ENCODE data around the gene SH3D19. TPM values are rescaled to one million over a fixed set of nuclear protein-coding genes. Genes with fewer than 3 reads are reported as not detected.

The SH3D19 gene, protein sequence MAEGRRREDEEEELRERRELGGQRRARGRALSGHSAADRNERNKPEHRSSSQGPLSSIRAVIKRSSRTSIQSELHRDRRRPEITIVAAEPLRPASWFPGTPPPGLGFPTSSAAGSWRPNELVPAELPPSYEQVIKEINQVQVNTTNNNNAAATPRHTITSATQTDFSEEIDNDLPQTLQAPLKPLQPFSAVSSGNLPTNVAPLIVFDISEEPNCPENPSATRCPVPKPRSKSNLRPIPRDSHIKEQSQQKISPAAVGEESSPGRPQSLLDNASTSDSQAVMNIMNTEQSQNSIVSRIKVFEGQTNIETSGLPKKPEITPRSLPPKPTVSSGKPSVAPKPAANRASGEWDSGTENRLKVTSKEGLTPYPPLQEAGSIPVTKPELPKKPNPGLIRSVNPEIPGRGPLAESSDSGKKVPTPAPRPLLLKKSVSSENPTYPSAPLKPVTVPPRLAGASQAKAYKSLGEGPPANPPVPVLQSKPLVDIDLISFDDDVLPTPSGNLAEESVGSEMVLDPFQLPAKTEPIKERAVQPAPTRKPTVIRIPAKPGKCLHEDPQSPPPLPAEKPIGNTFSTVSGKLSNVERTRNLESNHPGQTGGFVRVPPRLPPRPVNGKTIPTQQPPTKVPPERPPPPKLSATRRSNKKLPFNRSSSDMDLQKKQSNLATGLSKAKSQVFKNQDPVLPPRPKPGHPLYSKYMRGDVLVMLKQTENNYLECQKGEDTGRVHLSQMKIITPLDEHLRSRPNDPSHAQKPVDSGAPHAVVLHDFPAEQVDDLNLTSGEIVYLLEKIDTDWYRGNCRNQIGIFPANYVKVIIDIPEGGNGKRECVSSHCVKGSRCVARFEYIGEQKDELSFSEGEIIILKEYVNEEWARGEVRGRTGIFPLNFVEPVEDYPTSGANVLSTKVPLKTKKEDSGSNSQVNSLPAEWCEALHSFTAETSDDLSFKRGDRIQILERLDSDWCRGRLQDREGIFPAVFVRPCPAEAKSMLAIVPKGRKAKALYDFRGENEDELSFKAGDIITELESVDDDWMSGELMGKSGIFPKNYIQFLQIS
- polyA plus RNA-seq: 10 to 100 TPM; 19.1 to 22.8 TPM

DNA sequence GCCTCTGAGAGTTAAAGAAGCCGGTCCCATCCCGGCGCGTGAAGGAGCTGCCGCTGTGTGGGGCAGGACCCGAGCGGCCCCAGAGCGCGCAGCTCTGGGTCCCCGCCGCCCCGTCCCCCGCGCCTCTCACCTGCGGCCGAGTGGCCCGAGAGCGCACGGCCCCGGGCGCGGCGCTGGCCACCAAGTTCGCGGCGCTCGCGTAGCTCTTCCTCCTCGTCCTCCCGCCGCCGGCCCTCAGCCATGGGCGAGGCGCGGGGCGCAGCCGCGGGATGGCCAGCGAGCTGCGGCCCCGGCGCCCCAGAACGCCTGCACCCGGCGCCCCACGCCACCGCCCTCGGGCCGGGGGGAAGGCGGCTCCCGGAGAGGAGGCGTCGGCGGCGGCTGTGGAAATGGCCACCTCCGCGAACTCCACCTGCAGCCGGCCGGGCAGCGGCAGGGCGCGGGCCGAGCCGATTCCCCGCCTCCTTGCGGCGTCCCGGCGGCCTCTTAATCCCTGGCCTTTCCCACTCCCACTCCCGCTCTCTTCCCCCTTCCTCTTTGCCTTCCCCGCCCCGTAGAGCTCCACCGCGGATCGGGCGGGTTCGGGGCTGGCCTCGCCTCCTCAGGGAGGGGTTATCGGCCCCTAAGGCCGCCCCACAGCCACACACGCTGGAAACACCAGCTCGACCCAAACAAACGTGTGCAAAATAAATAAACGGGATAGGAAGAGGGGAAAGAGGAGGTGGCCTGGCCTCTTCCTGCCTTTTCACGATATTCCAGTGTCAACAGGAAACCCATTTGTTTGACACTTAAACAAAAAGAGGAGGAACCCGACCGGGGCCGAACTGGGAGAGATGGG is at the start of gene SH3D19:
Gene SH3D19 (minus strand): TSS at position 495 of the 838 bp plus-strand sequence. CDS start 253 bp downstream, at position 242.
- H3K4me3 ChIP-seq (ENCODE audit: low read depth in 1 of 2, low read length in 2 of 2): peak within 1 kb of the TSS; percentile 62 to 85
- no peaks in the 10 kb centered on the region for H3K36me3 ChIP-seq (ENCODE audit: control insufficient read depth in 2 of 2, insufficient read depth in 2 of 2, low read length in 1 of 2)
- peaks cover 0 to 4% of the 10 kb centered on the region in 2 donors for H3K4me1 ChIP-seq (ENCODE audit: control insufficient read depth in 2 of 2, insufficient read depth in 2 of 2, low read length in 1 of 2)
- WGBS, 2 donors: 1 to 2% methylated on average over 52 to 88 of the region's 88 CpGs
- H3K9me3 ChIP-seq (ENCODE audit: control insufficient read depth in 2 of 2, insufficient read depth in 1 of 2, low read depth in 1 of 2, low read length in 1 of 2): no peaks in the 10 kb centered on the region
- H3K27ac ChIP-seq (ENCODE audit: low read depth in 2 of 2, low read length in 1 of 2): peak within 1 kb of the TSS; percentile 83 to 84
- no peaks in the 10 kb centered on the region for H3K27me3 ChIP-seq (ENCODE audit: control insufficient read depth in 1 of 2, insufficient read depth in 2 of 2, low read length in 2 of 2)

DNA sequence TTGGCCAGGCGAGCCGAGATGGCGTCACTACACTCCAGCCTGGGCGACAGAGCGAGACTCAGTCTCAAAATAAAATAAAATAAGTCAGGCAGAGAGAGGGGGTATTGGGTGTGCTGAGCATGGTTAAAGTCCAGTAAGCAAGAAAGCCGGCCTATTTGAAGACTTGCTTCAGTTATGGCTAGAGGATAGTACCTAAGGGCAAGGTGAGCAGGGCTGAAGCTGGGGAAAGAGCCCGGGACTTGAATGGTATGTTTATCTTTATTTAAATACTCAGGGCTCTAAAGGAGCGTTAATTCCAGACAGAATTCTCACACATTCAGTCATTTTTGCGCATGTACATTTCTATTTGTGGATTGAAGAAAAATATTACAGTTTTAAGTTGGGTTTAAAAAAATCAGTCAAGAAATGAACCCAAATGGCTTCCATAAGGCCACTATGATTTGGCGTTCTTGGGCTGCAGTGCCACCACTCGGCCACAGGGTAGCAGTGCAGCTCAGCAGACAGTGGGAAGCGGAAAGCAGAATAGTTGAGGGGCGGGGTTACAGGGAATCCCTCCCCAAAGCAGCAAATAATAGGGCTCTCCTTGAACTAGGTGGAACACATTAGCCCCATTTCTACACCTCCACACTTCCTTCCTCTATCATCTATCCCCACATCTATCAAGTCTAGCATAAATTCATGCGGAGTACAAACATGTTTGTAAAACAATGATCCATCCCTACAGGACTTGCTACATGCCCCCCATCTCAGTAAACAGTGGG is 37.2 kb upstream of the SH3D19 start:
- Histone ChIP-seq H3K4me1 (ENCODE audit: control insufficient read depth in 2 of 2, insufficient read depth in 2 of 2, low read length in 1 of 2) (no peaks in the 10 kb centered on the region), H3K4me3 (ENCODE audit: low read depth in 1 of 2, low read length in 2 of 2) (no peak overlapping the region), H3K27ac (ENCODE audit: low read depth in 2 of 2, low read length in 1 of 2) (no peak overlapping the region), H3K27me3 (ENCODE audit: control insufficient read depth in 1 of 2, insufficient read depth in 2 of 2, low read length in 2 of 2) (no peaks in the 10 kb centered on the region), H3K36me3 (ENCODE audit: control insufficient read depth in 2 of 2, insufficient read depth in 2 of 2, low read length in 1 of 2) (no peaks in the 10 kb centered on the region), H3K9me3 (ENCODE audit: control insufficient read depth in 2 of 2, insufficient read depth in 1 of 2, low read depth in 1 of 2, low read length in 1 of 2) (no peaks in the 10 kb centered on the region)
- 47 to 48% methylated on average over 14 of the region's 14 CpGs for WGBS, 2 donors

DNA sequence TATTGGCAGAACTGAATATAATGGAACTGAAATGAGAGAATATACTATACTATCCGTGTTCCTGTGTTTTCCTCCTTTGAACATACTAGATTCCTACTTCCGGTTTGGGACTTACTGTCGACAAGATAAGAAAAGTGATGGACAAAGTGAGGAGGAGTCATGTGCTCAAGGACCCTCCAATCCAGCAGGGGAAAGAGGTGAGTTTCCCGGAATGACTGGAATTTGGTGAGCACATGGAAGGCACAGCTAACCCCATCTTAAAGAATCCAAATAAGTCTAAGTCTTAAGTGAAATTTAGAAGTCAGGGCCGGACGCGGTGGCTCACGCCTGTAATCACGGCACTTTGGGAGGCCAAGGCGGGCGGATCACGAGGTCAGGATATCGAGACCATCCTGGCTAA is 36.6 kb upstream of the SH3D19 start:
- Histone ChIP-seq H3K4me3 (ENCODE audit: low read depth in 1 of 2, low read length in 2 of 2) (no peak overlapping the region), H3K9me3 (ENCODE audit: control insufficient read depth in 2 of 2, insufficient read depth in 1 of 2, low read depth in 1 of 2, low read length in 1 of 2) (no peaks in the 10 kb centered on the region), H3K4me1 (ENCODE audit: control insufficient read depth in 2 of 2, insufficient read depth in 2 of 2, low read length in 1 of 2) (no peaks in the 10 kb centered on the region), H3K27me3 (ENCODE audit: control insufficient read depth in 1 of 2, insufficient read depth in 2 of 2, low read length in 2 of 2) (no peaks in the 10 kb centered on the region), H3K36me3 (ENCODE audit: control insufficient read depth in 2 of 2, insufficient read depth in 2 of 2, low read length in 1 of 2) (no peaks in the 10 kb centered on the region), H3K27ac (ENCODE audit: low read depth in 2 of 2, low read length in 1 of 2) (no peak overlapping the region)
- WGBS, 2 donors: 92 to 95% methylated on average over 13 of the region's 13 CpGs

DNA sequence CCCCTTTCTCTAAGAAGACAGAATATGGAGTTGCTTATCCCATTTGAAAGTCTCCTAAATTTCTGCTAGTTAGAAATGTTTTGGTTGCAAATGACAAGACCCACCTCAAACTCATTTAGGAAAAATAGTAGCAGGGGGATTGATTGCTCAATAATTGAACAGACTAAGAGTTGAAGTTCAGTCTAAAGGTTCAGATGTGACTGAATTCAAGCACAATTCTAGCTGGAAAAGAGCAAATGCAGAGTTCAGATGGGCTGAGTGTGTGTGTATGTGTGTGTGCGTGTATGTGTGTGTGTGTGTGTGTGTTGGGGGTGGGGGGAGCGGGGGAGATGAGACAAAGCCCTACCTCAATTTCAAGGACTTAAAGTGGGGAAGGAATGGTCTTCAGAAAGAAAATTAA is 35.7 kb upstream of the SH3D19 start:
- Histone ChIP-seq H3K4me1 (ENCODE audit: control insufficient read depth in 2 of 2, insufficient read depth in 2 of 2, low read length in 1 of 2) (peaks cover 0 to under 1% of the 10 kb centered on the region in 2 donors), H3K27me3 (ENCODE audit: control insufficient read depth in 1 of 2, insufficient read depth in 2 of 2, low read length in 2 of 2) (no peaks in the 10 kb centered on the region), H3K9me3 (ENCODE audit: control insufficient read depth in 2 of 2, insufficient read depth in 1 of 2, low read depth in 1 of 2, low read length in 1 of 2) (no peaks in the 10 kb centered on the region), H3K36me3 (ENCODE audit: control insufficient read depth in 2 of 2, insufficient read depth in 2 of 2, low read length in 1 of 2) (no peaks in the 10 kb centered on the region), H3K27ac (ENCODE audit: low read depth in 2 of 2, low read length in 1 of 2) (no peak overlapping the region), H3K4me3 (ENCODE audit: low read depth in 1 of 2, low read length in 2 of 2) (no peak overlapping the region)
- WGBS, 2 donors: 97 to 100% methylated on average over 2 of the region's 2 CpGs

DNA sequence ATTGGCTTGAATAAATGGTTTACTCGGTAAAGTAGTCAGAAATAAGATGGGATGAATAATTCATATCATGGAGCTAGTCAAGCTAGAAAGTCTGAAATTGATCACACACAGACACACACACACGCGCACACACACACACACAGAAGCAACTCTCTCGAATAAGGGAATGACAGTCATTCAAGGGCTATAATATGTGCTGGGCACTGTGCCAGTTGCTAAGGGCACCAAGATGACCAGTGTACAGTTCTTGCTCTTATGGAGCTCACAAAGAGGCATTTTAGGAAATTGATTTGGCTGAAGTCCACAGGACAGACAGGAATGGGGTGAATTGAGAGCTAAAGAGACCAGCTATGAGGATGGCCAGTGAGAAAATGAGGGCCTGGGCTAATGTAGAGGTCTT is 34.2 kb upstream of the SH3D19 start:
- 77% methylated on average over 4 of the region's 4 CpGs for WGBS, 2 donors
- Histone ChIP-seq H3K4me3 (ENCODE audit: low read depth in 1 of 2, low read length in 2 of 2) (no peak overlapping the region), H3K9me3 (ENCODE audit: control insufficient read depth in 2 of 2, insufficient read depth in 1 of 2, low read depth in 1 of 2, low read length in 1 of 2) (no peaks in the 10 kb centered on the region), H3K36me3 (ENCODE audit: control insufficient read depth in 2 of 2, insufficient read depth in 2 of 2, low read length in 1 of 2) (no peaks in the 10 kb centered on the region), H3K4me1 (ENCODE audit: control insufficient read depth in 2 of 2, insufficient read depth in 2 of 2, low read length in 1 of 2) (peaks cover 2 to 3% of the 10 kb centered on the region in 2 donors), H3K27me3 (ENCODE audit: control insufficient read depth in 1 of 2, insufficient read depth in 2 of 2, low read length in 2 of 2) (no peaks in the 10 kb centered on the region), H3K27ac (ENCODE audit: low read depth in 2 of 2, low read length in 1 of 2) (no peak overlapping the region)

DNA sequence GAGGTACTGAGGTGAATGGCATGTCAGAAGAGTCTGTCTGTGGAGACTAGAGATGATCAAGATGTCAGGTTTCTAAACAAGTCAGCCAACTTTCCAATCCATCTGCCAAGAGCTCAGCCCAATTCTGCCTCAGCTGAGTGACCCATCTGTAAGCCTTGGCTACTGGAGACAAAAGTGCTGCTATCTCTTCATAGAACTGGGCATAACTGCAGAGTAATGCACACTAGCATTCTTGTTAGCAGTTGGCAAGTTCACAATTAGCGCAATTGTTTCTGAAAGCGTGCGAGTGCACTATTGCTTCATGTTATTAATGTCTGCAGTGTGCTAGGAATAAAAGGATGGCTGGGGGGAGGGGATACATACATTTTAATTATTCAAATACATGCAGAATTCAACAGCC is 32.9 kb upstream of the SH3D19 start:
- no peaks in the 10 kb centered on the region for H3K27me3 ChIP-seq (ENCODE audit: control insufficient read depth in 1 of 2, insufficient read depth in 2 of 2, low read length in 2 of 2)
- 85 to 91% methylated on average over 3 of the region's 3 CpGs for WGBS, 2 donors
- H3K4me3 ChIP-seq (ENCODE audit: low read depth in 1 of 2, low read length in 2 of 2): no peak overlapping the region
- H3K27ac ChIP-seq (ENCODE audit: low read depth in 2 of 2, low read length in 1 of 2): no peak overlapping the region
- H3K9me3 ChIP-seq (ENCODE audit: control insufficient read depth in 2 of 2, insufficient read depth in 1 of 2, low read depth in 1 of 2, low read length in 1 of 2): no peaks in the 10 kb centered on the region
- no peaks in the 10 kb centered on the region for H3K36me3 ChIP-seq (ENCODE audit: control insufficient read depth in 2 of 2, insufficient read depth in 2 of 2, low read length in 1 of 2)
- H3K4me1 ChIP-seq (ENCODE audit: control insufficient read depth in 2 of 2, insufficient read depth in 2 of 2, low read length in 1 of 2): peaks cover 2 to 3% of the 10 kb centered on the region in 2 donors

DNA sequence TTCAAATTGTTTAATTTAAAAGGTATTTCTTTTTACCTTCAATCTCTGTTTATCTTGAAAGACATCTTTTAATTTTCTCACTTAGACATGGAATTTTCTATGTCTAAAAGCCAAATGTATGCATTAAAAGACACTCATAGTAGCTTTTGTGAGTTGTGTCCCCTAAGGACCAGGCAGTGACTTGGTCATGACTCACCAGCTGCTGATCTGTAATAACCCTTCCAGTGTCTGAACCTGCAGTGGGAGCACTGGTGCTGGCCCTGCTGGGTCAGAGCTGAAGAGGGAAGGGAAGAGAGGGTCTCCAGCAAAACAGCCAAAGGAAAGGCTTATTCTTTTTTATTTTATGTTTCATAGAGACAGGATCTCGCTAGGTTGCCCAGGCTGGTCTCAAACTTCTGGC is 31.1 kb upstream of the SH3D19 start:
- H3K4me3 ChIP-seq (ENCODE audit: low read depth in 1 of 2, low read length in 2 of 2): no peak overlapping the region
- peaks cover 2 to 3% of the 10 kb centered on the region in 2 donors for H3K4me1 ChIP-seq (ENCODE audit: control insufficient read depth in 2 of 2, insufficient read depth in 2 of 2, low read length in 1 of 2)
- H3K27ac ChIP-seq (ENCODE audit: low read depth in 2 of 2, low read length in 1 of 2): no peak overlapping the region
- no peaks in the 10 kb centered on the region for H3K9me3 ChIP-seq (ENCODE audit: control insufficient read depth in 2 of 2, insufficient read depth in 1 of 2, low read depth in 1 of 2, low read length in 1 of 2)
- WGBS, 2 donors: 92 to 93% methylated on average over 1 of the region's 1 CpG
- no peaks in the 10 kb centered on the region for H3K36me3 ChIP-seq (ENCODE audit: control insufficient read depth in 2 of 2, insufficient read depth in 2 of 2, low read length in 1 of 2)
- H3K27me3 ChIP-seq (ENCODE audit: control insufficient read depth in 1 of 2, insufficient read depth in 2 of 2, low read length in 2 of 2): no peaks in the 10 kb centered on the region

DNA sequence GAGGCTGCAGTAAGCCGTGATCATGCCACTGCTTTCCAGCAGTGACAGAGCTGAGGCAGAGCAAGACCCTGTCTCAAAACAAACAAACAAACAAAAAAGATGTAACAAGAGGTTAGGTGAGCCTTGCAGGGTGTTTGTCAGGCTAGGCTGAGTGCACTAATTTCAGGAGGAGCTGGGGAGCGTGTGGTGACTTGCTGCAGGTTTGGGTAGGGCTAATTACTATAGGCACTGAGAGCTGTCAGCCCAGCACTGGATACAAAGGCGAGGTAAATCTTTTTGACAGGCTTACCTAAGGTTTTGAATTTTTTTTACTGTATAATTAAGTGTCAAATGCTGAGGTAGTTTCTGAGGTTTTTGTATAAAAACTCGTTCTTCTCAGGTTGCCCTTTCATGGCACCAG is 29.8 kb upstream of the SH3D19 start:
- Histone ChIP-seq H3K36me3 (ENCODE audit: control insufficient read depth in 2 of 2, insufficient read depth in 2 of 2, low read length in 1 of 2) (no peaks in the 10 kb centered on the region), H3K4me3 (ENCODE audit: low read depth in 1 of 2, low read length in 2 of 2) (no peak overlapping the region), H3K27me3 (ENCODE audit: control insufficient read depth in 1 of 2, insufficient read depth in 2 of 2, low read length in 2 of 2) (no peaks in the 10 kb centered on the region), H3K4me1 (ENCODE audit: control insufficient read depth in 2 of 2, insufficient read depth in 2 of 2, low read length in 1 of 2) (peaks cover 2 to 3% of the 10 kb centered on the region in 2 donors), H3K9me3 (ENCODE audit: control insufficient read depth in 2 of 2, insufficient read depth in 1 of 2, low read depth in 1 of 2, low read length in 1 of 2) (no peaks in the 10 kb centered on the region), H3K27ac (ENCODE audit: low read depth in 2 of 2, low read length in 1 of 2) (peak overlapping the region in 1 of 2 donors; percentile 45)
- 49 to 61% methylated on average over 4 of the region's 4 CpGs for WGBS, 2 donors
